ENCODE data around the gene ZBTB7C. TPM values are rescaled to one million over a fixed set of nuclear protein-coding genes. Genes with fewer than 3 reads are reported as not detected.

Gene ZBTB7C
- total and polyA plus RNA-seq, 2 of the 8 experiments (the other 6 are each of a cell fraction or from before 2014, with no cell fraction given), result 0.15 to 0.45 TPM

DNA sequence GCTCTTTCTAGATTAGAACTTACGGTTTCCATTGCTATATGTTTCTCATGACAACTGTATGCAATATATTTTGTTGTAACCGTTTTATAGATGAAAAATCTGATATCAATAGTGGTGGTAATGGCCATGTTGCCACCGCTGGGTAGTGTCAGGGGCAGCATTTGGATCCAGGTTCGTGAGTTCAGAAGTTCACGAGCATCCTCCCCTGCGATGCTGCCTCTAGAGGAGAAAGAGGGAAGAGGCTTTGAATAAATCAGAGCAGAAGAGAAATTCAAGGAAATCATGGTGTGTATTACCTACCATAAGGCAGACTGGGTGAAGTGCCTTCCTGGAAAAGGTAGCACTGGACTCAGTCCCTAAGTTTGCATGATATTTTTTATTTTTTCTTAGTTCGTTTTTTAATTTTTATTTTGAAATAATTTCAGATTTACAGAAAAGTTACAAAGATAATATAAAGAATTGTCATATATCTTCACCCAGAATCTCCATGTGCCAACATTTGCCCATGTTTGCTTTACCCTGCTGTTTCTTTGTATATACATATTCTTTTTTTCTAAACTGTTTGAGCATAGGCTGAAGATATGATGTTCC is 3.3 kb upstream of the ZBTB7C start:
- Histone ChIP-seq H2BK20ac (ENCODE audit: low read length) (no peak overlapping the region), H3K14ac (ENCODE audit: insufficient read length) (no peak overlapping the region), H3K18ac (ENCODE audit: extremely low read depth, low read length) (no peak overlapping the region), H3K9me3 (ENCODE audit: insufficient read depth in 2 of 2, low read depth in 1 of 2, low read length in 1 of 2) (no peaks in the 10 kb centered on the region), H3K79me2 (ENCODE audit: control insufficient read depth in 1 of 2, insufficient read depth in 2 of 2, low read length in 2 of 2) (no peaks in the 10 kb centered on the region), H3K23ac (ENCODE audit: insufficient read length) (no peak overlapping the region), H2BK120ac (replicated peaks; ENCODE audit: low read depth, low read length) (no peak overlapping the region), H2AK5ac (ENCODE audit: low read depth, low read length) (no peak overlapping the region), H3K4ac (replicated peaks; ENCODE audit: insufficient read length, low read depth, low read length) (no peak overlapping the region), H3K4me1 (replicated peaks in 1 of 4; ENCODE audit: control insufficient read depth in 3 of 4, insufficient read depth in 4 of 4, low read length in 3 of 4) (peaks cover 1 to 14% (median 9%) of the 10 kb centered on the region in 4 experiments; a peak in 6 of 7 replicates), H3K36me3 (ENCODE audit: control insufficient read depth in 2 of 4, insufficient read depth in 4 of 4, low read length in 3 of 4) (no peaks in the 10 kb centered on the region), H2BK12ac (ENCODE audit: low read depth, low read length) (no peak overlapping the region), H3K27me3 (replicated peaks in 1 of 4; ENCODE audit: control insufficient read depth in 3 of 4, extremely low read depth in 1 of 4, insufficient read depth in 3 of 4, low read length in 3 of 4) (peaks cover 11 to 39% (median 31%) of the 10 kb centered on the region in 4 experiments), H3K4me3 (ENCODE audit: extremely low read depth in 1 of 4, insufficient read depth in 2 of 4, low read depth in 3 of 4, low read length in 4 of 4) (no peak overlapping the region), H3K56ac (replicated peaks; ENCODE audit: insufficient read length, low read depth, low read length) (no peak overlapping the region), H3K79me1 (ENCODE audit: low read depth, low read length) (no peaks in the 10 kb centered on the region), H3K4me2 (ENCODE audit: insufficient read depth in 1 of 2, low read depth in 2 of 2, low read length in 2 of 2) (no peak overlapping the region), H4K8ac (ENCODE audit: extremely low read depth, insufficient read depth, low read length) (no peak overlapping the region), H2AFZ (ENCODE audit: low read length) (no peak overlapping the region), H2BK15ac (ENCODE audit: low read length) (no peak overlapping the region), H4K20me1 (replicated peaks in 1 of 2; ENCODE audit: control insufficient read depth in 1 of 2, insufficient read depth in 2 of 2, low read length in 2 of 2) (peaks cover 0 to 3% of the 10 kb centered on the region in 2 experiments), H4K91ac (replicated peaks; ENCODE audit: insufficient read length, low read length) (no peak overlapping the region), H4K5ac (ENCODE audit: insufficient read length, low read depth, low read length) (no peak overlapping the region), H3K23me2 (ENCODE audit: low read depth, low read length) (peaks cover 16% of the 10 kb centered on the region; the same call in 1 of the 2 replicates), H3K9ac (replicated peaks in 1 of 4; ENCODE audit: extremely low read depth in 1 of 4, low read depth in 3 of 4, low read length in 3 of 4) (no peak overlapping the region), H2BK5ac (ENCODE audit: low read depth, low read length) (no peak overlapping the region), H3K27ac (ENCODE audit: low read depth, low read length) (no peak overlapping the region)
- WGBS, 2 experiments (ENCODE audit: extremely low coverage in 1 of 2, insufficient coverage in 1 of 2, insufficient read length in 1 of 2, insufficient replicate concordance in 2 of 2, low coverage in 1 of 2, low lambda C conversion rate in 2 of 2, missing lambda C conversion rate in 1 of 2), result 11% methylated on average over 7 of the region's 7 CpGs; no CpG with 5 or more reads in 1 of the 2 experiments
- POLR2A ChIA-PET (ENCODE audit: partially characterized antibody), result interaction anchor here (1.1 kb wide), 1 partner anchor 11 kb away, joined by 3 read pairs; no protein-coding TSS in a partner anchor
- DNase-seq (ENCODE audit: low read depth in 1 of 2, low spot score in 2 of 2) (no peak), FAIRE-seq (peak; percentile 87)
- CTCF ChIA-PET (ENCODE audit: partially characterized antibody), result interaction anchor here (0.5 to 2.7 kb wide), 14 partner anchors 9 to 325 kb away, joined by 3 to 13 read pairs (median 4); no protein-coding TSS in a partner anchor
- no peak for TF ChIP-seq EP300 (IDR thresholded peaks at IDR 0.05; ENCODE audit: borderline replicate concordance in 1 of 2, low read depth in 2 of 2, low read length in 2 of 2)
- no peak for TF ChIP-seq ASH2L (IDR thresholded peaks at IDR 0.05; ENCODE audit: low read length)
- no peak for TF ChIP-seq BACH1 (IDR thresholded peaks at IDR 0.05; ENCODE audit: low read length)
- no peak for TF ChIP-seq SP1 (IDR thresholded peaks at IDR 0.05; ENCODE audit: low read depth, low read length)
- no peak for TF ChIP-seq CHD2 (IDR thresholded peaks at IDR 0.05; ENCODE audit: low read length)
- peak; percentile 95 for TF ChIP-seq RXRA (IDR thresholded peaks at IDR 0.05; ENCODE audit: insufficient read depth, low read depth, low read length)
- no peak for TF ChIP-seq SUZ12 (IDR thresholded peaks at IDR 0.05; ENCODE audit: low read length)
- no peak for TF ChIP-seq RNF2 (IDR thresholded peaks at IDR 0.05; ENCODE audit: borderline replicate concordance, low read depth, low read length, missing control alignments, poor library complexity, severe bottlenecking)
- TF ChIP-seq JUN (IDR thresholded peaks at IDR 0.05; ENCODE audit: low read depth, low read length), result no peak
- TF ChIP-seq RAD21 (IDR thresholded peaks at IDR 0.05 in 1 of 2, conservative IDR thresholded peaks at IDR 0.05 in 1 of 2; ENCODE audit: low read depth in 2 of 2, low read length in 2 of 2), result peak; percentile 58 to 67
- peak; percentile 48; the same call in 1 of the 2 replicates for TF ChIP-seq YY1 (IDR thresholded peaks at IDR 0.05; ENCODE audit: low read depth, low read length)
- TF ChIP-seq GTF2F1 (IDR thresholded peaks at IDR 0.05; ENCODE audit: borderline replicate concordance, low read depth, low read length), result no peak
